Activated CD8-positive, alpha-beta memory T cell treated with anti-CD3 and anti-CD28 coated beads, Interleukin-2, amount 50 U/mL, for 24 hours (primary cell): ENCODE measurements around the gene C10orf88.

Source experiments
- DNase-seq: peaks from one replicate; pipeline ENCODE4 v3.0.0-alpha.2; 2020; ENCODE audit errors: extremely low read depth

C10orf88 gene, protein sequence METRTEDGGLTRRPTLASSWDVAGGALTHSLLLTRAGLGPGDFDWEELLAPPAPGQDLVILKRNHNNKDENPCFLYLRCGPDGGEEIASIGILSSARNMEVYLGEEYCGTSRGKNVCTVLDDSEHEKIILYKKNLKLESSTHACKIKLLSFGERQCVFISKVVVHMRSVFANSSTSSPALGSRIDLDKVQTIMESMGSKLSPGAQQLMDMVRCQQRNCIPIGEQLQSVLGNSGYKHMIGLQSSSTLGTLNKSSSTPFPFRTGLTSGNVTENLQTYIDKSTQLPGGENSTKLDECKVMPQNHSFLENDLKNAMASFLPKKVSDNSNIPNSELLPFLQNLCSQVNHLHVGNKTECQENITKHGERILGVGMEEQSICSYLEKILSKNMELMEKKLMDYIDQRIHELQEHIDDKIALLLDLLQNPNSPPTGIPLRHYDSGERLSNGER

GRCh38 chr10:122953902-122954730 lies at the start of gene C10orf88:
Gene C10orf88 (minus strand): TSS chr10:122954227. CDS start chr10:122954178, 49 bp downstream.
- DNase-seq: peak; percentile 97

GRCh38 chr10:123001370-123001769 lies 47.3 kb upstream of the C10orf88 start:
- DNase-seq: no peak

GRCh38 chr10:123000155-123000554 lies 46.1 kb upstream of the C10orf88 start:
- DNase-seq: no peak

GRCh38 chr10:122999347-122999746 lies 45.3 kb upstream of the C10orf88 start:
- DNase-seq: no peak

DNA sequence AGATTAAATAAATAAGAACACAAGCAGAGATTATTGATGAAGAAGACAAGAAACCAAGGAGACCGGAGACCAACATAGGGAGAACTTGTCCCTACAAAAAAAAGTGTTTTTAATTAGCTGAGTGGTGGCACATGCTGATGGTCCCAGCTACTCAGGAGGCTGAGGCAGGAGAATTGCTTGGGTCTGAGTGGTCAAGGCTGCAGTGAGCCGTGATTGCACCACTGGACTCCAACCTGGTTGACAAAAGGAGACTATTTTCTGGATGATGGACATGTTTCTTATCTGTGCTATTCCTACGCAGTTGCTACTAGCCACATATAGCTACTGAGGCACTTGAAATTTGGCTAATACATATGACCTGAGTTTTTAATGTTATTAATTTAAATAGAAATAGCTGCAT lies 44.9 kb upstream of the C10orf88 start:
- DNase-seq: no peak

DNA sequence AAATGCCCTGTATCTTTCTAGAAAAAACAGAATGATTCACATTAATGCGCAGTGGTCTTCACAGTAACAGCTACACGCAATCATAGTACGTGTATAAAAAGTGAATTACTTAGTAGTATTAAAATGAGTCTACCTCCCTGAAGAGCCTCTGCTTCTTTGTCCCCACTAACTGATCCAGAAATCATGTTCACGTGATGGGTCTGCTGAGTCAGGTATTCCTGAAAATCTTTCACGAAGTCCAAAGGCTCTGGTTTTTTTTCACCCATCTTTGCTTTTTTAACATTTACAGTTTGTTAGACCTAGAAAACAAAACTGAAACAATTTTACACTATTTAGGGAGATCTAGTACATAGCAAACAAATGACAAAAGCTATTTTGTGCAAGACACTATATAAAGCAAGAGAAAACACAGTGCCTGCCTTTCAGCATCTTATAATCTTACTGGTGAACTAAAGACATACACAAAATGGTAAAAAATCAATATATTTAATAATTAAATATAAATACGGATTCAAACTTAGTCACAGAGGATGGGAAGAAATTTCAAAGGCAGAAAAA lies 44.4 kb upstream of the C10orf88 start:
- no peak for DNase-seq

GRCh38 chr10:122997864-122998263 lies 43.8 kb upstream of the C10orf88 start:
- no peak for DNase-seq

GRCh38 chr10:122995936-122996335 lies 41.9 kb upstream of the C10orf88 start:
- DNase-seq: no peak

GRCh38 chr10:122993797-122994336 lies 39.8 kb upstream of the C10orf88 start:
- no peak for DNase-seq

DNA sequence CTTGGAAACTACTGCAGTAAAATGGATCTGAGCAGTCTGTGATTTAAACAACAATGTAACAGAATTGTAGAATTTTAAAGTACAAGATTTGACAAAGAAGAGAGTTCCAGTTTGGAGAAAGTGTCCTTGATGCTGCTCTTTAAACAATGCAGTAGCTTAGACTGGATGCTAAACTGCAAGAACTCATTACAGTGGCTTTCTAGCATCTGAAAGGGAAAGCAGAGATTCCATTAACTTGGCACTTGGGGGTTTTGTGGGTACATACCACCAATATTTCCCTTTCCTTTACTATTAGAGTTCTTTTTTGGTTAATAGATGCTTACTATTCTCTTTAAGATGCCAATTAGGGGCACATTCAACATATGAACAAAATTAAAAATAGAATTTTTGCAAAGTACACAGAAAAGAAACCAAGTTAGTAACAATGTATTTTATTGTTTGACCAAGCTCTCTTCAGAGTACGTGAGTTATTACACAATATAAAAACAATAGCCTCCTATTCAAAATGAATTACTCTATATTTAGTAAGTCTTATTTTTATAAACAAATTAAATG lies 38.1 kb upstream of the C10orf88 start:
- no peak for DNase-seq

DNA sequence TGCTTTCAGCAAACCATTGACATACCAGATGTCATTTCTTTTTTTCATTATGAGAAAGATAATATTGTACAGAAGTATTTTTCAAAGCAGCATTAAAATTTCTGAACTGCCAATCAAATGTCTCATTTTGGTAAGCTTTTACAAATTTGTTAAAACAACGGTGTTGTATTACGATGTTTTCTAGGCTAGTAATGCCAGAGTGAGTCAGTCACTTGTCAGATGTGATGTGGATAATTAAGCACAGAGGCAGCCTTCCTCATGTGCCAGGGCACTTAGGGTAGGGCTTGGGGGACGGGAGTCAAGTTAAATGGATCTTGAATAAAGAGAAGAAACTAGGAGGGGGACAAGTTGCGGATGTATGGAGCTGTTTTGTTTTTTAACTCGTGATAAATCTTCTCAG lies 36.3 kb upstream of the C10orf88 start:
- no peak for DNase-seq

- no peak for DNase-seq
Observed at GRCh38 chr10:122988501-122988900, 34.5 kb upstream of the C10orf88 start.

DNA sequence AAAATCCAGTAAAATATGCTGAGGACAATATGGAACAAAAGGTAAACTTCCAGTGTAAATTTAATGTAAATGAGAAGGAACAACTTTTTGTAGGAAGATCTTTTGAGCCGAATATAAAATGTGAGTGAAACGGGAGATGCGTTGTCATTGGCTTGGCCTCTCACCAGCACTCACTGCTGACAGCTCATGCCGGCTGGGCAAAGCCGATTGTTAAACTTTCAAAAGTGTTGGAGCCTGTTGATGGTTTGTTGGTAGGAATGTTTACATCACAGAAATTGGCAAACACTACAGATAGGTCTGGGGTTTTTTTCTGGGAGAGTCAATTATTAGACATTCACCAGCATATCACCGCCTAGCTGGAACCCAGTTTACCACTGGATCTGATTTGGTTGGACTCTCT lies 32.3 kb upstream of the C10orf88 start:
- no peak for DNase-seq

- no peak for DNase-seq
Observed at GRCh38 chr10:122984708-122985107, 30.7 kb upstream of the C10orf88 start.

GRCh38 chr10:122983898-122984297 lies 29.9 kb upstream of the C10orf88 start:
- DNase-seq: no peak

DNA sequence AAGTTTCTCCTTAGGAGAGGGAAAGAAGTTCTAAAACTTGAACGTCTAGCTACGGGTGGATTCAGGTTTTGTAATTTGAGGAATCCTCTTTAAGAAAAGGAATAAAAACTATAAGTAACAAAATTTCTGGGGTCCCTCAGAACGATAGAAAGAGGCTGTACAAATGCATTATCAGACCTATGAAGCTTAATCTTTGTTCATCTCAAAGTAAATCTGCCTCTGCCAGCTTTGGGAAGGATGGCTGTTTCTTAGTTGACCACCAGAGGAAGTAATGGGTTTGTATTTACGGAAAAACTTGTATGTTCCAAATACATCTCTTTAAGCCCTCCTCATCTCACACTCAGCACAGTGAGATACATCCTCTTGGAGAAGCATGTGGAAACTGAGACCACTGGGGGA lies 27.0 kb upstream of the C10orf88 start:
- DNase-seq: no peak

GRCh38 chr10:122980209-122981065 lies 26.4 kb upstream of the C10orf88 start, which contains the start of gene PSTK:
Gene PSTK (plus strand): TSS chr10:122980401. CDS start chr10:122980480, 79 bp downstream.
- peak; percentile 61 for DNase-seq

DNA sequence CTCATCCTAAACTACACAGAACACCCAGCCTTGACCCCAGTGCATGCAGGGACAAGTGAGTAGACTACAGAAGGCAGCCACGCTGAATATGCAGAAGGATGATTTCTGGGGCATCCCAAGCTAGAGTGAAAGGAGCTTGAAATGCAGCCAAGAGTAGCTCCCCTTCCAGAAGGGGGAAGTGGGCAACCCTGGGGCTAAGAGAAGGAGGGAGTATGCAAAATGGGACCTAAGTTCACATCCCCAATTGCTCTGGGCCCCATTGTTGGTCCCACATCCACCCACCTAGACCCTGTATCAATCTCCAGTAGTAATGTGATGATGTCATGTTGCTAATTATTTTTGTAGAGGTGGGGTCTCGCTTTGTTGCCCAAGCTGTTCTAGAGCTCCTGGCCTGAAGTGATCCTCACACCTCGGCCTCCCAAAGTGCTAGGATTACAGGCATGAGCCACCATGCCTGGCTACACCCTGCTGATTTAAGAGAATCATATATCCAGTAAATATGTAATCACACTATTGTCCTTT lies 20.6 kb upstream of the C10orf88 start:
- DNase-seq: no peak

GRCh38 chr10:122974023-122974422 lies 20.0 kb upstream of the C10orf88 start:
- DNase-seq: no peak

DNA sequence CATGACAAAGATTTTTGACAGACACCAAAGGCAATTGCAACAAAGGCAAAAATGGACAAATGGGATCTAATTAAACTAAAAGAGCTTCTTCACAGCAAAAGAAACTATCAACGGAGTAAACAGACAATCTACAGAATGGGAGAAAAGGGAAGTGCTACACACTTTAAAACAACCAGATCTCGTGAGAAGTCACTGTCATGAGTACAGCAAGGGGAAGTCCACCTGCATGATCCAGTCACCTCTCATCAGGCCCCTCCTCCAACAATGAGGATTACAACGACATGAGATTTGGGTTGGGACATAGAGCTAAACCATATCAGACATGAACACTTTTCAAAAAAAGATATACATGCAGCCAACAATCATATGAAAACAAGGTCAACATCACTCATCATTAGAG lies 14.7 kb upstream of the C10orf88 start:
- no peak for DNase-seq

GRCh38 chr10:122966879-122967278 lies 12.9 kb upstream of the C10orf88 start:
- DNase-seq: no peak
